Smooth muscle cell (in vitro differentiated cells): Measurements from ENCODE around the gene MYCN. TPM values are rescaled to one million over a fixed set of nuclear protein-coding genes. Genes with fewer than 3 reads are reported as not detected.

Source experiments
- polyA plus RNA-seq: library from polyadenylated mRNA; unstranded; fragments of >200 nt; fragmentation: Nextera tagmentation; extraction: Ambion mirVana; gene quantifications from 2 replicates; pipeline ENCODE4 v1.2.1, GENCODE V29; 2016
- small RNA-seq: library from RNA; depleted of rRNA; stranded (forward); fragments of <200 nt; gene quantifications from one replicate; pipeline ENCODE3, GENCODE V24; 2014
- total RNA-seq: library from RNA; depleted of rRNA; stranded (reverse); fragments of >200 nt; gene quantifications from 2 replicates; pipeline ENCODE4 v1.2.3, GENCODE V29; 2014

MYCN gene
- total and polyA plus RNA-seq, 2 experiments from 2014 or later = 6.9 to 18.3 TPM

Small RNAs within 50 kb of the gene (small RNA-seq; reads per million reads assigned to genes)
- gene RF01210 (not detected), gene RN7SL104P (not detected)
